NCI-H128 (cell line): ENCODE data around the gene PPP1R1A.

Source experiments
- DNase-seq: peaks from one replicate; lab custom pipeline; 2025; ENCODE audit not compliant: unreplicated experiment; lab: John Stamatoyannopoulos, UW

Gene PPP1R1A

GRCh38 chr12:54603872-54604271 lies 15.4 kb upstream of the PPP1R1A start:
- DNase-seq: no peak

- DNase-seq: no peak
Observed at GRCh38 chr12:54603173-54603814, 14.8 kb upstream of the PPP1R1A start.

- DNase-seq: no peak
Observed at GRCh38 chr12:54602661-54603060, 14.2 kb upstream of the PPP1R1A start.

GRCh38 chr12:54601841-54602240 lies 13.4 kb upstream of the PPP1R1A start:
- no peak for DNase-seq

GRCh38 chr12:54598970-54599369 lies 10.5 kb upstream of the PPP1R1A start:
- DNase-seq: no peak

- no peak for DNase-seq
Observed at GRCh38 chr12:54596526-54596946, 8.1 kb upstream of the PPP1R1A start.

GRCh38 chr12:54595471-54595870 lies 7.0 kb upstream of the PPP1R1A start:
- no peak for DNase-seq

- no peak for DNase-seq
Observed at GRCh38 chr12:54593725-54594124, 5.3 kb upstream of the PPP1R1A start.

GRCh38 chr12:54593135-54593534 lies 4.7 kb upstream of the PPP1R1A start:
- DNase-seq: no peak

- no peak for DNase-seq
Observed at GRCh38 chr12:54592316-54592715, 3.9 kb upstream of the PPP1R1A start.

GRCh38 chr12:54590978-54591591 lies 2.6 kb upstream of the PPP1R1A start:
- no peak for DNase-seq

GRCh38 chr12:54589964-54590363 lies 1.5 kb upstream of the PPP1R1A start:
- no peak for DNase-seq

- DNase-seq: no peak
Observed at GRCh38 chr12:54588890-54589267, 420 bp upstream of the PPP1R1A start.

- no peak for DNase-seq
Observed at GRCh38 chr12:54587315-54587873, 1.1 kb downstream of the PPP1R1A start.

- DNase-seq: no peak
Observed at GRCh38 chr12:54586620-54587019, 1.8 kb downstream of the PPP1R1A start.

- no peak for DNase-seq
Observed at GRCh38 chr12:54585243-54585642, 3.2 kb downstream of the PPP1R1A start.

- no peak for DNase-seq
Observed at GRCh38 chr12:54584128-54584527, 4.3 kb downstream of the PPP1R1A start.

GRCh38 chr12:54583726-54584125 lies 4.7 kb downstream of the PPP1R1A start:
- DNase-seq: no peak

- DNase-seq: no peak
Observed at GRCh38 chr12:54581412-54581811, 7.0 kb downstream of the PPP1R1A start.

- no peak for DNase-seq
Observed at GRCh38 chr12:54579696-54580333, 8.6 kb downstream of the PPP1R1A start.

GRCh38 chr12:54579258-54579657 lies 9.2 kb downstream of the PPP1R1A start:
- DNase-seq: no peak

GRCh38 chr12:54578778-54579177 lies 9.7 kb downstream of the PPP1R1A start:
- no peak for DNase-seq
